ENCODE results near the gene IGFBP7. TPM values are rescaled to one million over a fixed set of nuclear protein-coding genes. Genes with fewer than 3 reads are reported as not detected.
"Not testable (repeated sequence)": the region's sequence is repeated elsewhere in the genome, so short reads cannot be mapped to it uniquely, and the experiment has no call there.

Gene IGFBP7
- polyA plus RNA-seq, 4 donors, result 651 to 699 (median 679) TPM

GRCh38 chr4:57075367-57075766, 34.8 kb downstream of the IGFBP7 start:
- DNase-seq (ENCODE audit: low read depth in 4 of 4, low spot score in 3 of 4), result no peak

GRCh38 chr4:57074744-57075143, 35.4 kb downstream of the IGFBP7 start:
- DNase-seq (ENCODE audit: low read depth in 4 of 4, low spot score in 3 of 4), result no peak

- DNase-seq (ENCODE audit: low read depth in 4 of 4, low spot score in 3 of 4), result no peak
Measured at GRCh38 chr4:57073559-57073958, 36.6 kb downstream of the IGFBP7 start.

- no peak for DNase-seq (ENCODE audit: low read depth in 4 of 4, low spot score in 3 of 4)
Measured at GRCh38 chr4:57071326-57071725, 38.9 kb downstream of the IGFBP7 start.

GRCh38 chr4:57070461-57070860, 39.7 kb downstream of the IGFBP7 start:
- DNase-seq (ENCODE audit: low read depth in 4 of 4, low spot score in 3 of 4), result no peak

GRCh38 chr4:57068237-57068981, 41.8 kb downstream of the IGFBP7 start:
- no peak for DNase-seq (ENCODE audit: low read depth in 4 of 4, low spot score in 3 of 4)

GRCh38 chr4:57065730-57066482, 44.3 kb downstream of the IGFBP7 start:
- no peak for DNase-seq (ENCODE audit: low read depth in 4 of 4, low spot score in 3 of 4)

- no peak for DNase-seq (ENCODE audit: low read depth in 4 of 4, low spot score in 3 of 4)
Measured at GRCh38 chr4:57064811-57065711, 45.1 kb downstream of the IGFBP7 start.

- DNase-seq (ENCODE audit: low read depth in 4 of 4, low spot score in 3 of 4), result no peak
Measured at GRCh38 chr4:57064120-57064519, 46.1 kb downstream of the IGFBP7 start.

GRCh38 chr4:57063518-57063917, 46.7 kb downstream of the IGFBP7 start:
- no peak for DNase-seq (ENCODE audit: low read depth in 4 of 4, low spot score in 3 of 4)

- no peak for DNase-seq (ENCODE audit: low read depth in 4 of 4, low spot score in 3 of 4)
Measured at GRCh38 chr4:57061395-57061794, 48.8 kb downstream of the IGFBP7 start.

- DNase-seq (ENCODE audit: low read depth in 4 of 4, low spot score in 3 of 4), result not testable (repeated sequence)
Measured at GRCh38 chr4:57060717-57061067, 49.5 kb downstream of the IGFBP7 start.

- DNase-seq (ENCODE audit: low read depth in 4 of 4, low spot score in 3 of 4), result no peak
Measured at GRCh38 chr4:57059890-57060716, 50.1 kb downstream of the IGFBP7 start.

GRCh38 chr4:57055886-57056285, 54.3 kb downstream of the IGFBP7 start:
- no peak for DNase-seq (ENCODE audit: low read depth in 4 of 4, low spot score in 3 of 4)

- no peak for DNase-seq (ENCODE audit: low read depth in 4 of 4, low spot score in 3 of 4)
Measured at GRCh38 chr4:57053508-57053907, 56.7 kb downstream of the IGFBP7 start.

GRCh38 chr4:57051524-57051923, 58.7 kb downstream of the IGFBP7 start:
- no peak for DNase-seq (ENCODE audit: low read depth in 4 of 4, low spot score in 3 of 4)

GRCh38 chr4:57051095-57051494, 59.1 kb downstream of the IGFBP7 start:
- no peak for DNase-seq (ENCODE audit: low read depth in 4 of 4, low spot score in 3 of 4)

GRCh38 chr4:57048590-57049304, 61.4 kb downstream of the IGFBP7 start:
- DNase-seq (ENCODE audit: low read depth in 4 of 4, low spot score in 3 of 4), result no peak

GRCh38 chr4:57047046-57047445, 63.1 kb downstream of the IGFBP7 start:
- not testable (repeated sequence) for DNase-seq (ENCODE audit: low read depth in 4 of 4, low spot score in 3 of 4)

GRCh38 chr4:57044996-57045395, 65.2 kb downstream of the IGFBP7 start:
- DNase-seq (ENCODE audit: low read depth in 4 of 4, low spot score in 3 of 4), result no peak
